Activated T-cell treated with anti-CD3 and anti-CD28 coated beads for 24 hours (primary cell): ENCODE results near the gene NPB.

Experiments
- DNase-seq: peaks from one replicate; pipeline ENCODE4 v3.0.0-alpha.2; 2020; ENCODE audit warnings: low read depth

Gene NPB

GRCh38 chr17:81898885-81899284, 3.2 kb upstream of the NPB start:
- no peak for DNase-seq

DNA sequence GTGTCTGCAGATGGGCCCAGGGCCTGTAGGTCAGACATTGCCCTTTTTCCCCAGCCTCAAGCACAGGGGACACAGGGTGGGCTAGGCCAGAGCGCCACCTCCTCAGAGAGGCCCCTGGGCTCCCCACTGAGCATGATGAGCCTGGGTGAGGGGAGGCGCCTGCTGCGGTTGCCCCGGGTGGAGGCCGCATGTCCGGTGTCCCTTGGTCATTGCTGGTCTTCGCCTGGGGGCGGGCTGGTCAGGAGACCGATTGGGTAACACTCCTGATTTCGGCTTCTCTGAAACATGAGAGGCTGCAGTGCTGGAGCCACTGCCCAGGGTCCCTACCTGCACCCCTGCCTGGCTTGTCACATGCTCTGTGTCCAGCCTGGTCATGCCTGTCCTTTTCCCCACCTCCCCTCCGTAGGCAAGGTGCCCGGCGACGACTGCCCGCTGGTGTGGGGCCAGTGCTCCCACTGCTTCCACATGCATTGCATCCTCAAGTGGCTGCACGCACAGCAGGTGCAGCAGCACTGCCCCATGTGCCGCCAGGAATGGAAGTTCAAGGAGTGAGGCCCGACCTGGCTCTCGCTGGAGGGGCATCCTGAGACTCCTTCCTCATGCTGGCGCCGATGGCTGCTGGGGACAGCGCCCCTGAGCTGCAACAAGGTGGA, 2.4 kb upstream of the NPB start:
- DNase-seq: no peak

GRCh38 chr17:81900181-81900820, 1.7 kb upstream of the NPB start:
- DNase-seq: no peak

DNA sequence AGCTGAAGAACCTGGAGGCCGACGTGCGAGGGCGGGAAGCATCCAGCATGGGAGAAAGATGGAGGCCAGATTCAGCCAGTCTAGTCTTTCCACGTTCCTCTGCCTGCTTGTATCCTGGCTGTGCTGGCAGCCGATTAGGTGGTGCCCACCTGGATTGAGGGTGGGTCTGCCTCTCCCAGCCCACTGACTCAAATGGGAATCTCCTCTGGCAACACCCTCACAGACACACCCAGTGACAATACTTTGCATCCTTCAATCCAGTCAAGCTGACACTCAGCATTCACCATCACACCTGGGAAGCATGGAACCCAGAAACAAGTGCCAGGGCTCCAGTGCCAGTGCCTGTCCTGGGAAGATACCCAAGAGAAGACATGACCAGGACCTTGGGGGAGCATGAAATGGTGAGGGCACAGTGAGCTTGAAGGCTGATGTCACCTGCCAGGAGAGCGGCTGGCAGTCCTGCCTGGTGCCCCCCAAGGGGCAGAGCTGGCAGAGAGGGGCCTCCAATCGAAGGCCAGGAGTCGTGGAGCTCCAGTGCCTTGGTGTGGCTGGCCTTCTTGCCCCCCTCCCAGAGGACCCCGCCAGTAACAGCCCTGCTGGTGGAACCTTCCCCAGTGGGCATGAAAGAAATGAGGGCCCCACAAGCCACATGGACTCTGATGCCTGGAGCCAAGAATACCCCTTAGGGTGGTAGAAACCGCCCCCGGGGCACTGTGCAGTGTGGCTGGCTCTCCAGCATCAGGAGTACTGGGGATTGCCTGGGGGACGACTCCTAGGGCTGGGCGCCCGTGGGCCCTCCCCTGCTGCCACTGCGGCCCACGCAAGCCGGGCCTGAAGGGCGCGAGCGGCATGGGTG, 643 bp upstream of the NPB start:
- DNase-seq: no peak

- no peak for DNase-seq
Observed at GRCh38 chr17:81902653-81903414, 796 bp downstream of the NPB start.

DNA sequence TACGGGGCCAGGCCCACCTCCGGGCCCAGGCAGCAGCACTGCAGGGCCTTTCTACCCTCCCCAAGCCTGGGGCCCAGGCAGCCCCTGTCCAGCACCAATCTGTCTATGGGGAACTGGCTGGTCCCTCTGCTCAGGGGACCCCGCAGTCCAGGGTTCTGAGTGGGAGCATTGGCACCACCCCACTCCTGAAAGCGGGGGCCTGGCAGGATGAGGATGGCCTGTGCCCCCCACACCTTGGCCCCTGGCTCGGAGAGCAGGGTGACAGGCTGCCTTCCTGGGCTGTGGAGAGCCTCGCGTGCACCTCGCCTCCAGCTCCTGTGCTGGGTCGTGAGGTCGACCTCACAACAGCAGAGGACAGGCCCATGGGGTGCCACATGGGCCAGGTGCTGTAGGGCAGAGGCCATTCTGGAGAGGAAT, 1.4 kb downstream of the NPB start:
- DNase-seq: no peak

- DNase-seq: no peak
Observed at GRCh38 chr17:81903896-81904599, 2.0 kb downstream of the NPB start.

- no peak for DNase-seq
Observed at GRCh38 chr17:81904600-81905423, 2.8 kb downstream of the NPB start.

GRCh38 chr17:81905424-81905875, 3.4 kb downstream of the NPB start:
- no peak for DNase-seq

DNA sequence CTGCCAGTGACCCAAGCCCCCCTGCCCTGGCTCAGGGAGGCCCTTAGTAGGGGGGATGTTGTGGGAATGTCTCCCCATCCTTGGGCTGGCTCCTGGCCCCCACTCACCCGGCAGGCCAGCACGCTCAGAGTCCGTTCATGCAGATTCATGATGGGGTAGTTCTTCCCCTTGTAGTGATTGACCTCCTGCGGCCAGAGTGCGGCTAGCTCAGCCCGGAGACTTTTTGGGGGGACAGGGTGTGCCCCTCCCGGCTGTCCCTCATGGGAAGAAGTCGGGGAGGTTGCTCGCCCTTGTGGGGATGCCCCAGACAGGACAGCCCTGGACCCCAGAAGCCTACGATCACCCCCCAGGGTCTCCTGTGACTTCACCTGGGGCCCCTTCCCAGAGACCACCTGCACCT, 4.0 kb downstream of the NPB start:
- no peak for DNase-seq

DNA sequence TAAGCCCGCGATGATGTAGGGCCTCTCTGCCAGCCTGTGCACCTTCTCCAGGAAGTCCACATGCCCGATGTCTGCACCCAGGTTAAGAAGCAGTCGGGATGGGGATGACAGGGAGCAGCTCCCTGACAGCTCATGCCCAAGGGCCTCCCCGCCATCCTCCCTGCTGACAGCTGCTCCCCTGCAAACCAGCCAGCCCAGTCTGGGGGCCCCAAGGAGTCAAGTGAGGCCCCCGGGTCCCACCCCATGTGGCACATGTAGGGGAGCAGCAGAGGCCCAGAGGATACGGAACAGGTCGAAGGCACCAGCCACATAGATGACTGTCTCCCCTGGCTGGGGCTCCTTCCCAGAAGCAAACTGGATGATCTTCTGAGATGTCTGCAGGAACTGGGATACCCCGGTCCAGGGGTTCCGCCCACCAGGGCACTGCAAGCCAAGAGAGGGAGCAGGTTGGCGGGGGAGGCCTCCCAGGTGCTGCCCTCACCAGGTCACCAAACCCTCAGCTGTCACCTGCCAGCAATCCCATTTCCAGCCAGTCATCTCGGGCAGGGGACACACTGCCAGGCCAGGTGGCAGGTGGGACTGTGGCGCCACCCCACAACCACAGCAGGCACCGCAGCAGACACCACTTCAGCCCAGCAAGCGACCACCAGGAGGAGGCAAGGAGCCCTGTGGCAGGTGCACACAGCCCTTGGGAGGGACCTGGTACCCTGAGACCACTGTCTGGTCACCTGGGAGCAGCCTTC, 4.6 kb downstream of the NPB start:
- DNase-seq: no peak

- no peak for DNase-seq
Observed at GRCh38 chr17:81907219-81908145, 5.4 kb downstream of the NPB start.

DNA sequence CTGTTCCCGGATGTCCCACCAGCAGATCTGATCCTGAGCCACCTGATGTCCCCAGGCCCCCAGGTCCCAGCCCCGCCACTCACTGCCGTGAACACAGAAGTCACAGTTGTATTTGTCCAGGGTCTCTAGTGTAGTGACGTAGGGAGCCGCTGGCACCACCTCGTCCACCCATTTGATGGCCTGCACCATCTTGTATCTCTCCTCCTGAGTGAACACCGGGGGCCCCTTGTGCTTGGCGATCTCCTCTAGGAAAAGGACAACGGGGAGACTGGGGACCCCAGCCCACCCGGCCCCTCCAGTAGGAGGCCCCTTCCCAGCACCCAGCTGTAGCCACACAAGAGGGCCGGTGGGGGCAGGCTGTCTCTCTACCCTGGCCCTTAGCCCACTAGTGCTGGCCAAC, 6.8 kb downstream of the NPB start:
- DNase-seq: no peak

DNA sequence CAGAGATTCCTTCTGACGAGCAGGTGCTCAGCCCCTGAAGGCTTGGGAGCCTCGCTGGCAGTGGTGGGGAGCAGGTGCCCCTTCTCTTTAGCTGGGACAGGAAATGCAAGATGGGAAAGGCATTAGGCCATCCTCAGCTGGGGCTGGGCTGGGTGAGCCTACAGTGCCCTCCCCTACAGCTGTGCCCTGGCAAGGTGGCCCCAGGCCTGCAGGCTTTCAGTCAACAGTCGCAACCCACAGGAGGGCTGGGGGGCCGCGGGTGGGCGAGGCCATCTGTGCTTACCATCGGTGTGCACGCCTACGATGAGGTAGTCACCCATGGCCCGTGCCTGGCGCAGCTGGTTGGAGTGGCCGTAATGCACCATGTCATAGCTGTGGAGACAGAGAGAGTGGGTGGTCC, 7.2 kb downstream of the NPB start:
- no peak for DNase-seq

GRCh38 chr17:81909966-81910839, 8.2 kb downstream of the NPB start:
- no peak for DNase-seq

DNA sequence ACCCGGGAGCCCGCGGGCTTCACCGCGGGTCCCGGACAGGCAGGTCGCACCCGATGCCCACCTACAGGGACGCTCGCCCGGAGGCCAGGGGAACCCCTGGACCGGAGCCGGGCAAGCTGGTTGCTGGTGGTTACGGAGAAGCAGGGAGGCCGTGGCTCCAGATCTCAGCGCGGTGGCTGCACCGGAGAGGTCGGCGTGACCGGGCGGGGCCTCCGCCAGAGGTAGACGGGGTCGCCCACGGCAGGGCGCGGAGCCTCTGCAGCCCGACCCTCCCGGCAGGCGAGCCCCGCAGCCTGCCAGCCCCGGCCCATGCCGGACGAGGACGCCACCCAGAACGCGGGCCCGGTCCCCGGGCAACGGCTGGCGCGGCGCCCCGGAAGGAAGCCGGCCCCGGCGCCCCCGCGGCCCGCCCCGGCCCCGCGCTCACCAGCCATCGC, 8.8 kb downstream of the NPB start:
- no peak for DNase-seq

DNA sequence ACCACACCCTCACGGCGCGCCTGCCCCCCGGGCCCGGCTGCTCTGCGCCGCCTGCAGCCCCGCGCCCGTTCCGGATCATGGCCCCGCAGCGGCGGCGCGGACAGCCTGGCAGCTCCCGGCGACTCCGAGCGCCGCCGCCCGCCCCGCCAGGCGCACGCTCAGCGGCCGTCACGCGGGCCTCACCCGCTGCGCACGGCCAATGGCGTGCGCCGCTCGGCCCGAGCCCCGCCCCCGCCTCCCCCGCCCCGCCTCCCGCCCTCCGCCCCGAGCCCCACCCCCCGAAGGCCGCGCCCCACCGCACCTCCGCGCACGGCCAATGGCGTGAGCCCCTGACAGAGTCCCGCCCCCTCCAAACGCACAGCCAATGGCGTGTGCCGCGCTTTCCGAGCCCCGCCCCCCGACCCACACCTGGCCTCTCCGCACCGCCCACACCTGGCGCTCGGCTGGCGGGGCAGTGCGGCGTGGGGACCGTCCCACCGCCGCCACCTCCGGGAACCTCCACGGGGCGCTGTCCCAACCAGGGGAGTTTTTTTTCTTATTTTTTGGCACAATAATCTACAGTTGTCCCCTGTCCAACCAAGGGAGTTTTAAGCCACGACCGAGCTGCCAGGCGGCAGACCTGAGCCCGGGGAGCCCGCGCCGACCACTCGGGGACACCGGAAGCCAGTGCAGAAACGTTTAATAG, 9.4 kb downstream of the NPB start, which contains the start of gene PCYT2:
PCYT2 (minus strand) TSS at position 123 of the 685 bp plus-strand sequence; CDS start at position 79, 44 bp downstream.
- peak; percentile 89 for DNase-seq
